MM.1S (cell line): ENCODE measurements around the gene SUMO1.

ENCODE experiments used
- CTCF ChIP-seq: fragments of 300-600 bp; sonication (generic); IDR thresholded peaks from 2 replicates; pipeline ENCODE4 v1.5.1; 2016; ENCODE audit warnings: antibody characterized with exemption, low read length, mixed read lengths
- EZH2 ChIP-seq: fragments of 300-600 bp; sonication (generic); optimal IDR thresholded peaks from 2 replicates; pipeline ENCODE3; 2017; ENCODE audit warnings: low read depth, mild to moderate bottlenecking, antibody characterized with exemption, low read length, mixed read lengths
- EZH2phosphoT487 ChIP-seq: fragments of 300-600 bp; sonication (generic); IDR thresholded peaks from 2 replicates; pipeline ENCODE4 v1.6.1; 2018; ENCODE audit warnings: antibody characterized with exemption, low read length

DNA sequence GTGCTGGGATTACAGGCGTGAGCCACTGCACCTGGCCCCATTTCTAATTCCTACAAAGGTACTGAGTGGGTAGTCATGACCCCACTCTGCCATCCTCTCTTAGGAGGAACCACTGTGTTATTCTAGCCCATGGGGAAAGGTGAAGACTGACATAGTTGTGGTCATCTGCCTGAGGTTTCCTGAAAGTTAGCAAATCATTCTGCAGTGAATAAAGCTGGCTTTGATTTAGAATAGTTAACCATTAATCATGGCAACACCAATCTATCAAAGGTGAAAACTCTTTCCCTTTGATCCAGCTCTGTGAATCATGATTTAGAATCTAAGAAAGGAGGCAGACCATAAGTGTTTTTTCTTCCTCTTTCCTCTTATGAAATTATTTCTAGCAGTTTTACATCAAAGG, 50.8 kb downstream of the SUMO1 start:
- TF ChIP-seq CTCF (no peak), EZH2phosphoT487 (no peak), EZH2 (no peak)
